Activated T-cell treated with anti-CD3 and anti-CD28 coated beads for 1 hour (primary cell): ENCODE measurements around the gene GSX1.
"Not testable (repeated sequence)": the region's sequence is repeated elsewhere in the genome, so short reads cannot be mapped to it uniquely, and the experiment has no call there.

ENCODE experiments used
- DNase-seq: peaks from one replicate; pipeline ENCODE4 v3.0.0-alpha.2; 2020; ENCODE audit warnings: low read depth

Gene GSX1

GRCh38 chr13:27792393-27793218 is at the start of gene GSX1:
Gene GSX1, plus strand, starts transcription at chr13:27792483. Its CDS starts 208 bp downstream, at chr13:27792691.
- peak; percentile 29 for DNase-seq

- DNase-seq, result no peak
These were observed 47.5 kb upstream of the GSX1 start for GRCh38 chr13:27744801-27745200.

- no peak for DNase-seq
These were observed 47.0 kb upstream of the GSX1 start for GRCh38 chr13:27745301-27745700.

- not testable (repeated sequence) for DNase-seq
These were observed 44.1 kb upstream of the GSX1 start for GRCh38 chr13:27748143-27748542.

- no peak for DNase-seq
These were observed 40.2 kb upstream of the GSX1 start for GRCh38 chr13:27751953-27752532.

GRCh38 chr13:27765650-27766049 is 26.6 kb upstream of the GSX1 start:
- DNase-seq, result no peak

- DNase-seq, result no peak
These were observed 21.5 kb upstream of the GSX1 start for GRCh38 chr13:27770809-27771208.

GRCh38 chr13:27772651-27773425 is 19.4 kb upstream of the GSX1 start:
- DNase-seq, result no peak

- no peak for DNase-seq
These were observed 18.1 kb upstream of the GSX1 start for GRCh38 chr13:27774169-27774568.

- no peak for DNase-seq
These were observed 17.6 kb upstream of the GSX1 start for GRCh38 chr13:27774651-27775050.

- DNase-seq, result no peak
These were observed 16.3 kb upstream of the GSX1 start for GRCh38 chr13:27775943-27776342.

GRCh38 chr13:27782151-27782550 is 10.1 kb upstream of the GSX1 start:
- no peak for DNase-seq

GRCh38 chr13:27783111-27783510 is 9.2 kb upstream of the GSX1 start:
- DNase-seq, result no peak

GRCh38 chr13:27788271-27788670 is 4.0 kb upstream of the GSX1 start:
- DNase-seq, result no peak

GRCh38 chr13:27789153-27789494 is 3.2 kb upstream of the GSX1 start:
- DNase-seq, result no peak

- DNase-seq, result no peak
These were observed 2.6 kb upstream of the GSX1 start for GRCh38 chr13:27789495-27790303.

GRCh38 chr13:27790523-27790922 is 1.8 kb upstream of the GSX1 start:
- no peak for DNase-seq

- no peak for DNase-seq
These were observed 960 bp upstream of the GSX1 start for GRCh38 chr13:27791146-27791900.

- no peak for DNase-seq
These were observed 336 bp upstream of the GSX1 start for GRCh38 chr13:27791901-27792392.

GRCh38 chr13:27793507-27794367 is 1.5 kb downstream of the GSX1 start:
- DNase-seq, result no peak
